ENCODE measurements around the gene PTP4A1. TPM values are rescaled to one million over a fixed set of nuclear protein-coding genes. Genes with fewer than 3 reads are reported as not detected.

The PTP4A1 gene
- total RNA-seq, 1 donor = 43.6 TPM

DNA sequence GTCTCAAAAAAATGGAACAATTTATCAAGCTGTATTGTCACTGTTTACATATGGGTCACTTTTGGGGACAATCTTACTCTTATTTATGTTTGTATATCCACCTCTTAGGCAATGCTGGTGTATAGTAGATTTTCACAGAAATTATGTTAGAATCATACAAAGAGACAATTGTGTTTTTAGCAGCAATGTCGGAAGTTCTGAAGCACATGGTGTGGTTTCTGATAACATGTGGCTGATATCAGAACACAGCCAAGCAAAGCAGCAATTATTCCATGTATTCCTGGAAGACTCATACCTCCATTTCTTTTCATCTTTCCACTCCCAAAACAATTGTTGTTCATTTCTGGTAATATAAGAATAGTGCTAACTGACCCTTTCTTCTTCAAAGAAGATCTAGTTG lies 17.5 kb upstream of the PTP4A1 start:
- TF ChIP-seq CTCF (IDR thresholded peaks at IDR 0.05; ENCODE audit: insufficient read depth, low read depth, low read length) = no peak
- DNase-seq (ENCODE audit: low read depth) = no peak
- H3K4me3 ChIP-seq (ENCODE audit: low read depth, low read length) = no peak overlapping the region

- no peak for TF ChIP-seq CTCF (IDR thresholded peaks at IDR 0.05; ENCODE audit: insufficient read depth, low read depth, low read length)
- no peak for DNase-seq (ENCODE audit: low read depth)
- H3K4me3 ChIP-seq (ENCODE audit: low read depth, low read length) = no peak overlapping the region
Measured at GRCh38 chr6:63556369-63556768, 15.9 kb upstream of the PTP4A1 start.

DNA sequence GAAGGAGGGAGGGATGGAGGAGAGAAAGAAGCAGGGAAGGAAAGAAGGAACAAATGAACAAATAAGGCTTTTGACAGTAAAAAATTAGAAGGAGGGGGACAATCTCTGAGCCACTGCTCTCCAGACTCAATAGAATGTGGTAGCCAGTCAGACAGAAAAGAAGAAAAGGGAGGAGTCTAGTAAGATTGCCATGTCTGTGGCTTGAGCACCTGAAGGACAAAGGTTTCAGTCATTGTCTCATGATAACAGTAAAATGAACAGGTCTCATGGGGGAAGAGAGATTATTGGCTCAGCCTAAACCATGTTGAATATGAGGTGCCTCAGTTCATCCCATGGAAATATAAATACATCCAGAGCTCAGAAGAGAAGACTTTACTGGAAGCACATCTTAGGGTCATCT lies 14.0 kb upstream of the PTP4A1 start:
- DNase-seq (ENCODE audit: low read depth) = no peak
- H3K4me3 ChIP-seq (ENCODE audit: low read depth, low read length) = no peak overlapping the region
- TF ChIP-seq CTCF (IDR thresholded peaks at IDR 0.05; ENCODE audit: insufficient read depth, low read depth, low read length) = no peak

- peak; percentile 65 for DNase-seq (ENCODE audit: low read depth)
- TF ChIP-seq CTCF (IDR thresholded peaks at IDR 0.05; ENCODE audit: insufficient read depth, low read depth, low read length) = no peak
- no peak overlapping the region for H3K4me3 ChIP-seq (ENCODE audit: low read depth, low read length)
Measured at GRCh38 chr6:63560801-63561287, 11.4 kb upstream of the PTP4A1 start.

GRCh38 chr6:63561288-63561687 lies 11.0 kb upstream of the PTP4A1 start:
- no peak overlapping the region for H3K4me3 ChIP-seq (ENCODE audit: low read depth, low read length)
- DNase-seq (ENCODE audit: low read depth) = no peak
- TF ChIP-seq CTCF (IDR thresholded peaks at IDR 0.05; ENCODE audit: insufficient read depth, low read depth, low read length) = no peak

DNA sequence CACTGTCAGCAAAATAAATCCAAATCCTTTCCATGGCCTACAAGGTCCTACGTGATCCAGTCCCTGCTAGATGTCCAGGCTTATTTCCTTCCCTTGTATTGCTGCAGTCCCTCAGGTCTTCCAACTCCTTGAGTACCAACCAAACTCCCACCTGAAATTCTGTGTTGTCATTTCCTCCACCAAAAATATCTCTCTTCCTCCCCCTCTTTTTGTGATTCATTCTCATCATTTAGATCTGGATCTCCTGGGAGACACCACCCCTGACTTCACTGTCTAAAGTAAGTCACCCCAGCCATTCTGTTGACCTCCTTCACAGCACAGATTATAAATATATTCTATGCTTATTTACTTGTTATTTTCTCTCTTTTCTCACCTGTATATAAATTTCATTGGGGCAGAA lies 9.0 kb upstream of the PTP4A1 start:
- no peak for DNase-seq (ENCODE audit: low read depth)
- TF ChIP-seq CTCF (IDR thresholded peaks at IDR 0.05; ENCODE audit: insufficient read depth, low read depth, low read length) = no peak
- H3K4me3 ChIP-seq (ENCODE audit: low read depth, low read length) = no peak overlapping the region

GRCh38 chr6:63565058-63565726 lies 7.1 kb upstream of the PTP4A1 start:
- H3K4me3 ChIP-seq (ENCODE audit: low read depth, low read length) = peak overlapping the region; percentile 30
- peak; percentile 48 for DNase-seq (ENCODE audit: low read depth)
- TF ChIP-seq CTCF (IDR thresholded peaks at IDR 0.05; ENCODE audit: insufficient read depth, low read depth, low read length) = no peak
